NCI-H2227 (cell line): ENCODE data around the gene RFESD.
"Not testable (repeated sequence)": the region's sequence is repeated elsewhere in the genome, so short reads cannot be mapped to it uniquely, and the experiment has no call there.

ENCODE experiments used
- DNase-seq: peaks from one replicate; lab custom pipeline; 2025; ENCODE audit not compliant: unreplicated experiment; lab: John Stamatoyannopoulos, UW

The RFESD gene

GRCh38 chr5:95706196-95706595 is 59.6 kb downstream of the RFESD start:
- not testable (repeated sequence) for DNase-seq

- DNase-seq, result no peak
Measured at GRCh38 chr5:95707055-95707454, 60.5 kb downstream of the RFESD start.
